CD4-positive, alpha-beta T cell (primary cell): ENCODE data around the gene PHACTR3. TPM values are rescaled to one million over a fixed set of nuclear protein-coding genes. Genes with fewer than 3 reads are reported as not detected.

Experiments
- ATAC-seq: fragments of 200-7000 bp; cut with Tn5 transposase; one replicate; pipeline ENCODE4 v1.10.0; 2022; ENCODE audit warnings: mild to moderate bottlenecking; ENCODE audit not compliant: poor library complexity
- CTCF ChIA-PET: fragments of 350-600 bp; sonication (Branson Sonifier 250); formaldehyde crosslinking; loops from one replicate; lab custom pipeline; 2021; ENCODE audit warnings: antibody characterized with exemption, inconsistent platforms; lab: Charles Lee
- POLR2A ChIA-PET: fragments of 350-600 bp; sonication (Branson Sonifier 250); formaldehyde crosslinking; loops from one replicate; lab custom pipeline; 2021; ENCODE audit warnings: antibody characterized with exemption, inconsistent platforms; lab: Charles Lee
- DNase-seq, 14 experiments: peaks; one replicate each; pipeline ENCODE4 v3.0.0-alpha.2; 2013 to 2020; ENCODE audit warnings: mixed read lengths in 2 of 14
- H3K27ac ChIP-seq, 2 donors: one replicate each; pipeline versions ENCODE4 v1.5.1 to v1.7.0; 2013; ENCODE audit warnings: low read length in 2 of 2, low read depth in 1 of 2, mild to moderate bottlenecking in 1 of 2
- H3K27me3 ChIP-seq, 2 experiments: 1 replicate in 1 of 2; 2 replicates in 1 of 2; pipeline versions ENCODE4 v1.6.1 to v1.7.0; 2013; ENCODE audit warnings: low read length in 2 of 2, control low read depth in 1 of 2, mild to moderate bottlenecking in 1 of 2, moderate library complexity in 1 of 2; ENCODE audit not compliant: insufficient read depth in 2 of 2, control insufficient read depth in 1 of 2
- H3K36me3 ChIP-seq: one replicate; pipeline ENCODE4 v1.6.1; 2013; ENCODE audit warnings: low read length, control low read depth; ENCODE audit not compliant: insufficient read depth
- H3K4me1 ChIP-seq: one replicate; pipeline ENCODE4 v1.6.1; 2013; ENCODE audit warnings: low read length, control low read depth; ENCODE audit not compliant: insufficient read depth
- H3K4me3 ChIP-seq: one replicate; pipeline ENCODE4 v1.5.1; 2013; ENCODE audit warnings: mild to moderate bottlenecking, low read length, moderate library complexity
- H3K9me3 ChIP-seq, 2 experiments: 1 replicate in 1 of 2; 2 replicates in 1 of 2; pipeline versions ENCODE4 v1.6.1 to v1.7.0; 2013; ENCODE audit warnings: low read length in 2 of 2, mild to moderate bottlenecking in 2 of 2, control low read depth in 1 of 2, moderate library complexity in 1 of 2; ENCODE audit not compliant: control insufficient read depth in 1 of 2, insufficient read depth in 1 of 2
- H3K27ac Mint-ChIP-seq: one replicate; pipeline ENCODE4 v1.8.0; 2020; ENCODE audit warnings: mixed read lengths
- H3K27me3 Mint-ChIP-seq: one replicate; pipeline ENCODE4 v1.8.0; 2021; ENCODE audit warnings: mixed read lengths
- H3K36me3 Mint-ChIP-seq: one replicate; pipeline ENCODE4 v1.8.0; 2021; ENCODE audit warnings: low read depth, mixed read lengths
- H3K4me1 Mint-ChIP-seq: one replicate; pipeline ENCODE4 v1.8.0; 2021; ENCODE audit warnings: low read depth, mixed read lengths
- H3K4me3 Mint-ChIP-seq: one replicate; pipeline ENCODE4 v1.8.0; 2020; ENCODE audit warnings: mild to moderate bottlenecking, mixed read lengths
- H3K9me3 Mint-ChIP-seq: one replicate; pipeline ENCODE4 v1.8.0; 2020; ENCODE audit warnings: mixed read lengths
- CTCF ChIP-seq: fragments of 200-600 bp; IDR thresholded peaks from one replicate; pipeline ENCODE4 v1.8.0; 2022; ENCODE audit warnings: antibody characterized with exemption, mild to moderate bottlenecking
- intact Hi-C, 2 experiments: fragments of 100-400 bp; cut with DNase I in 1 of 2; cut with micrococcal nuclease in 1 of 2; formaldehyde crosslinking; loops; one replicate each; pipeline versions ENCODE4 v1.15.1 to v1.9.0; 2023 to 2025; cut with DNase I, micrococcal nuclease
- total RNA-seq, 174 experiments: library from RNA in 2 of 174; stranded (reverse) in 2 of 174; gene quantifications; one replicate each; pipeline ENCODE4 v1.2.3 and lab custom pipeline; 2021 to 2026

The PHACTR3 gene
- total RNA-seq, 2 experiments from 2014 or later, result not detected

GRCh38 chr20:59822291-59823029 lies 218.1 kb downstream of the PHACTR3 start:
- Histone ChIP-seq H3K4me3 (no peak overlapping the region), H3K27me3 (peaks cover 0 to 6% of the 10 kb centered on the region in 2 experiments), H3K36me3 (no peaks in the 10 kb centered on the region), H3K4me1 (no peaks in the 10 kb centered on the region), H3K9me3 (peaks cover 0 to 4% of the 10 kb centered on the region in 2 experiments), H3K27ac (no peak overlapping the region)
- peaks cover 12% of the 10 kb centered on the region for H3K27me3 Mint-ChIP-seq
- POLR2A ChIA-PET, result no interaction called here
- intact Hi-C loops, result no loop called here
- ATAC-seq (no peak), DNase-seq (no peak)
- no peaks in the 10 kb centered on the region for H3K36me3 Mint-ChIP-seq
- no peaks in the 10 kb centered on the region for H3K9me3 Mint-ChIP-seq
- no peak overlapping the region for H3K4me3 Mint-ChIP-seq
- no peak for TF ChIP-seq CTCF
- H3K27ac Mint-ChIP-seq, result no peak overlapping the region
- no peaks in the 10 kb centered on the region for H3K4me1 Mint-ChIP-seq
- CTCF ChIA-PET, result no interaction called here

GRCh38 chr20:59823030-59823423 lies 218.7 kb downstream of the PHACTR3 start:
- H3K4me1 ChIP-seq, result no peaks in the 10 kb centered on the region
- no peaks in the 10 kb centered on the region for H3K36me3 ChIP-seq
- H3K4me1 Mint-ChIP-seq, result no peaks in the 10 kb centered on the region
- ChIA-PET CTCF (no interaction called here), POLR2A (no interaction called here)
- no peaks in the 10 kb centered on the region for H3K9me3 Mint-ChIP-seq
- H3K4me3 Mint-ChIP-seq, result no peak overlapping the region
- no peaks in the 10 kb centered on the region for H3K36me3 Mint-ChIP-seq
- ATAC-seq, result no peak
- peaks cover 0 to 6% of the 10 kb centered on the region in 2 experiments for H3K27me3 ChIP-seq
- peaks cover 0 to 4% of the 10 kb centered on the region in 2 experiments for H3K9me3 ChIP-seq
- no peak overlapping the region for H3K27ac Mint-ChIP-seq
- no peak overlapping the region for H3K4me3 ChIP-seq
- DNase-seq, result no peak
- intact Hi-C loops, result no loop called here
- H3K27ac ChIP-seq, result no peak overlapping the region
- peaks cover 12% of the 10 kb centered on the region for H3K27me3 Mint-ChIP-seq
- no peak for TF ChIP-seq CTCF

- Mint-ChIP-seq H3K4me3 (no peak overlapping the region), H3K36me3 (no peaks in the 10 kb centered on the region), H3K9me3 (no peaks in the 10 kb centered on the region), H3K27ac (no peak overlapping the region), H3K27me3 (peaks cover 12% of the 10 kb centered on the region), H3K4me1 (no peaks in the 10 kb centered on the region)
- ChIA-PET CTCF (no interaction called here), POLR2A (no interaction called here)
- H3K36me3 ChIP-seq, result no peaks in the 10 kb centered on the region
- H3K9me3 ChIP-seq, result peaks cover 0 to 4% of the 10 kb centered on the region in 2 experiments
- ATAC-seq, result no peak
- no peak for DNase-seq
- intact Hi-C loops, result no loop called here
- no peak overlapping the region for H3K4me3 ChIP-seq
- H3K27me3 ChIP-seq, result peaks cover 0 to 6% of the 10 kb centered on the region in 2 experiments
- H3K27ac ChIP-seq, result no peak overlapping the region
- no peaks in the 10 kb centered on the region for H3K4me1 ChIP-seq
- no peak for TF ChIP-seq CTCF
Observed at GRCh38 chr20:59823491-59824259, 219.3 kb downstream of the PHACTR3 start.
